ENCODE measurements around the gene SOBP.

- TF ChIP-seq, protein P1, sequence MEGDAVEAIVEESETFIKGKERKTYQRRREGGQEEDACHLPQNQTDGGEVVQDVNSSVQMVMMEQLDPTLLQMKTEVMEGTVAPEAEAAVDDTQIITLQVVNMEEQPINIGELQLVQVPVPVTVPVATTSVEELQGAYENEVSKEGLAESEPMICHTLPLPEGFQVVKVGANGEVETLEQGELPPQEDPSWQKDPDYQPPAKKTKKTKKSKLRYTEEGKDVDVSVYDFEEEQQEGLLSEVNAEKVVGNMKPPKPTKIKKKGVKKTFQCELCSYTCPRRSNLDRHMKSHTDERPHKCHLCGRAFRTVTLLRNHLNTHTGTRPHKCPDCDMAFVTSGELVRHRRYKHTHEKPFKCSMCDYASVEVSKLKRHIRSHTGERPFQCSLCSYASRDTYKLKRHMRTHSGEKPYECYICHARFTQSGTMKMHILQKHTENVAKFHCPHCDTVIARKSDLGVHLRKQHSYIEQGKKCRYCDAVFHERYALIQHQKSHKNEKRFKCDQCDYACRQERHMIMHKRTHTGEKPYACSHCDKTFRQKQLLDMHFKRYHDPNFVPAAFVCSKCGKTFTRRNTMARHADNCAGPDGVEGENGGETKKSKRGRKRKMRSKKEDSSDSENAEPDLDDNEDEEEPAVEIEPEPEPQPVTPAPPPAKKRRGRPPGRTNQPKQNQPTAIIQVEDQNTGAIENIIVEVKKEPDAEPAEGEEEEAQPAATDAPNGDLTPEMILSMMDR (IDR thresholded peaks at IDR 0.05; ENCODE audit: extremely low read depth in 1 of 2, insufficient read depth in 1 of 2, low read depth in 1 of 2, low read length in 2 of 2), result no peak
- TF ChIP-seq MAX (IDR thresholded peaks at IDR 0.05; ENCODE audit: insufficient read depth, insufficient read length) (no peak), POLR2AphosphoS5 (IDR thresholded peaks at IDR 0.05; ENCODE audit: insufficient read depth, low read depth, low read length) (no peak), POLR2A (IDR thresholded peaks at IDR 0.05; ENCODE audit: low read depth, low read length) (no peak), EZH2 (IDR thresholded peaks at IDR 0.05; ENCODE audit: borderline replicate concordance, low read depth, low read length, severe bottlenecking) (no peak)
Observed at GRCh38 chr6:107535626-107536025, 45.7 kb downstream of the SOBP start.
